GM21825 (cell line): ENCODE measurements around the gene RBP7.

Source experiments
- ATAC-seq: cut with Tn5 transposase; IDR thresholded peaks from one replicate; pipeline ENCODE4 v1.9.1; 2021; ENCODE audit warnings: mild to moderate bottlenecking, moderate library complexity; ENCODE audit not compliant: unreplicated experiment

Gene RBP7

DNA sequence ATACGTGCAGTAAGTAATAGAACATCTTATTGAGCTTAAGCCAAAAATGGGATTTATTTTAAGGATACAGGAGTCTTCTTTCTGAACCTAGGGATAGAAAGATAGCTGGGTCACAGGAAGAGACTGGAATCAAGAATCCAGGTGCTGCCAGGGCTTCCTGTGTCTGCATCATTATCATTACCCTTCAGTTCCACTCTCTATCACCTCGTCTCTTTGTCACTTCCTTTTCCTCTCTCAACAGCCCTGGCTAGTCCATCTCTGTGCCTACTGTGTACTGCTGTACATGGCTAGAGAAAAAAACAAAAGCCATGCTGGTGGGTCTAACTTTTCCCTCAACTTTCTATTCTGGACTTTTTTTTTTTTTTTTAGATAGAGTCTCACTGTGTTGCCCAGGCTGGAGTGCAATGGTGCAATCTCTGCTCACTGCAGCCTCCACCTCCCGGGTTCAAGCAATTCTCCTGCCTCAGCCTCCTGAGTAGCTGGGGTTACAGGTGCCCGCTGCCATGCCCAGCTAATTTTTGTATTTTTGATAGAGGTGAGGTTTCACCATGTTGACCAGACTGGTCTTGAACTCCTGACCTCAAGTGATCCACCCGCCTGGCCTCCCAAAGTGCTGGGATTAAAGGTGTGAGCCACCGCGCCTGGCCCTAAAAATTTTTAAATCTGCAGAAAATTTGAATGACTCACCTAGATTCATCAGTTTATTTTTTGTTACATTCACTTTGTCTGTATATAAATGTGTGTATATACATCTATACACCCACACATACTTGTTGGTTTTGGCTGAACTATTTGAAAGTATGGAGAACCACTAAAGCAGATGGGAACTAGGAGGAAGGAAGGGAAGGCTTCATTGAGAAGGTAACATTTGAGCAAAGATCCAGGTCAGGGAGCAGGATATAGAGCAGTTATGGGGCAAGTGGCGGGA lies 67.7 kb downstream of the RBP7 start:
- no peak for ATAC-seq

DNA sequence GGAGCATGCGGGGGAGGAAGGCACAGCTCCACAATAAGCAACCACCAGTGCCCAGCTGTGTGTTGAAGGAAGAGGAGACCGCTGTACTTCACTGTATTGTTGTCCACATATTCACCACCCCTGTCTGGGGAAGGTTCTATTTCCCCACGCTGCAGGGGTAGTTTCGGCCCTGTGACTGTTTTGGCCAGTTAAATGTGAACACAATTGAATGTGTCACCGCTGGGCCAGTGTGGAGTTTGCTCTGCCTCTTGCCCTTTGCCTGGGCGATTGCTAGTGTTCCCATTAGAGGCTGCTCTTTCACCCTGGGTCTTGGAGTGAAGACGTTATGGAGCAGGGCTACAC lies 68.3 kb downstream of the RBP7 start:
- no peak for ATAC-seq
